GM12801 (cell line): Measurements from ENCODE around the gene RTF2.

Experiments
- TF ChIP-seq, protein P1 (sequence below): IDR thresholded peaks from one replicate; pipeline ENCODE4 v1.5.1; 2011; ENCODE audit warnings: control low read depth; ENCODE audit not compliant: insufficient read length; ENCODE audit errors: extremely low read depth

Gene RTF2

GRCh38 chr20:56468316-56469076 lies at the start of gene RTF2:
RTF2 (plus strand) TSS chr20:56468627; CDS start chr20:56468698, 71 bp downstream.
- TF ChIP-seq, protein P1, sequence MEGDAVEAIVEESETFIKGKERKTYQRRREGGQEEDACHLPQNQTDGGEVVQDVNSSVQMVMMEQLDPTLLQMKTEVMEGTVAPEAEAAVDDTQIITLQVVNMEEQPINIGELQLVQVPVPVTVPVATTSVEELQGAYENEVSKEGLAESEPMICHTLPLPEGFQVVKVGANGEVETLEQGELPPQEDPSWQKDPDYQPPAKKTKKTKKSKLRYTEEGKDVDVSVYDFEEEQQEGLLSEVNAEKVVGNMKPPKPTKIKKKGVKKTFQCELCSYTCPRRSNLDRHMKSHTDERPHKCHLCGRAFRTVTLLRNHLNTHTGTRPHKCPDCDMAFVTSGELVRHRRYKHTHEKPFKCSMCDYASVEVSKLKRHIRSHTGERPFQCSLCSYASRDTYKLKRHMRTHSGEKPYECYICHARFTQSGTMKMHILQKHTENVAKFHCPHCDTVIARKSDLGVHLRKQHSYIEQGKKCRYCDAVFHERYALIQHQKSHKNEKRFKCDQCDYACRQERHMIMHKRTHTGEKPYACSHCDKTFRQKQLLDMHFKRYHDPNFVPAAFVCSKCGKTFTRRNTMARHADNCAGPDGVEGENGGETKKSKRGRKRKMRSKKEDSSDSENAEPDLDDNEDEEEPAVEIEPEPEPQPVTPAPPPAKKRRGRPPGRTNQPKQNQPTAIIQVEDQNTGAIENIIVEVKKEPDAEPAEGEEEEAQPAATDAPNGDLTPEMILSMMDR: no peak

DNA sequence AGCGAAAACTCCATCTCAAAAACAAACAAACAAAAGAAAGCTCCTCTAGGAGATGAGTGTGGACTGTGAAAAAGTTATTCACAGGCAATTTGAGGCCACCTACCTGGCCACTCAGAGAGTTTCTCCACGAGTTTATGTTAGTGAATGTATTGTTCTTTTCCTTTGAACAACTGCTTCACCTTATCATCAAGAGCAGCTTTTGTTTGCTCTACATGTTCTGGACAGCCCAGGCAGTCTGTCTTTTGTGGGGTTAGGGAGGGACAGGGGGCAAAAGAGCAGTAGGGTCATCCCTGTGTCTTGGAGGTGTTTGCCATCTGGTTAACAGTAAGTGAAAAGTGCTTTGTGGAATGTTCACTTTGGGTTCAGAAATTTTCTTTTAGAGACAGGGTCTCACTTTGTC lies 48.4 kb upstream of the RTF2 start:
- TF ChIP-seq, protein P1: no peak

- TF ChIP-seq, protein P1: no peak
Observed at GRCh38 chr20:56420940-56421688, 47.3 kb upstream of the RTF2 start.

DNA sequence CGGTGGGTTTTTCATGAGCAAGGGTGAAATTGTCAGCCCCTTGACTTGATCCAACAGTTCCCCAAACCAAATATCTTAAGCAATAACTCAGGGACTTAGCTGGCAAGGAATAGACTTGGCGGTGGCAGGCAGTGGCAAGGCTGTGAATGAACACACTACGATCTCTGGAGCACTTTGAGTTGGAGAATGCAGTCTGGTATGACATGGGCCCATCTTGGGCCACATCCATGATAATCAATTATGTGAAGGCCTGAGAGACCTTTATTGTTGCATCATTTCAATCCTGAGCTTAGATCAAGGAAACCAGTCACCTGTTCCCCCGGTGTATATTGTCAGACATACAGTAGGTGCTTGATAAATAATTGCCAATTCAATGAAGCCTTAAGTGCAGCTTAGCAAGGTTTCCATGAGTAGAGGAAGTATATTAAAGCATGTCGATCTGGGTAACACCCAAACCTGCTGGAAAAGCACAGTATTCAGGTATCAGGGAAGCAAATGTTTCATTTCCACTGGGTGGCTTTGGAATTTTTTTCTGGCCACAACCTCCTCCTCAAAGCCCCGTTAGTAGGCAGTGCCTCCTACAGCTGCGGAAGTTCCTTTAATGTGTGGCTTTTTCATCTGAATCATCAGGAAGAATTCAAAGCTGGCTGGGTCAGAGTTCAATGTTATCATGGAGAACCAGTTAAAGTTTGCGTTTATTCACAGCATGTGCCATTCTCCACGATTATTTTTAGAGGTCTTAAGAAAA lies 46.2 kb upstream of the RTF2 start:
- TF ChIP-seq, protein P1: no peak

- TF ChIP-seq, protein P1: no peak
Observed at GRCh38 chr20:56422824-56423189, 45.6 kb upstream of the RTF2 start.

DNA sequence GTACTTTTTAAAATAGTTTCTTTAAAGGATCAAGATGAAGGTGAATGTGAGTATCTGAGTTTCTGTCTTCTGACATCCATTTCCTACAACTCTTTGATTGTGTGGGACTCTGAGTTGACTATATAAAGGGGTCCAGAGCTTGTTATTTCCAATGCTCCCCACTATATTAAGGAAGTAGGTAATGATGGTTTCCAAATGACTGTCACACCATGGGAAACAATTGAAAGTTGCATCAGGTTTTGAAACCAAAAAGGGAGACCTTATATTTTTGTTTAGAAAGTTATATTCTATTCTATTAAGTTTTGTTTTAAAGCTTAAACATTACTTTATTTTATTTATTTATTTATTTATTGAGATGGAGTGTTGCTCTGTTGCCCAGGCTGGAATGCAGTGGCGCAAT lies 45.2 kb upstream of the RTF2 start:
- TF ChIP-seq, protein P1: no peak

- TF ChIP-seq, protein P1: no peak
Observed at GRCh38 chr20:56423886-56424285, 44.5 kb upstream of the RTF2 start.
